ENCODE data around the gene ARID5B. TPM values are rescaled to one million over a fixed set of nuclear protein-coding genes. Genes with fewer than 3 reads are reported as not detected.
"Not testable (repeated sequence)": the region's sequence is repeated elsewhere in the genome, so short reads cannot be mapped to it uniquely, and the experiment has no call there.

The ARID5B gene
- total RNA-seq, 1 donor from 2014 or later = 1.1 TPM

- Mint-ChIP-seq H3K36me3 (ENCODE audit: unreplicated experiment) (peaks cover 8% of the 10 kb centered on the region), H3K9me3 (ENCODE audit: unreplicated experiment) (peaks cover 2% of the 10 kb centered on the region), H3K27ac (ENCODE audit: unreplicated experiment) (no peak overlapping the region), H3K4me3 (ENCODE audit: unreplicated experiment) (no peak overlapping the region), H3K27me3 (ENCODE audit: unreplicated experiment) (peaks cover 3% of the 10 kb centered on the region), H3K4me1 (ENCODE audit: low read depth, unreplicated experiment) (peaks cover 3% of the 10 kb centered on the region)
- TF ChIP-seq, protein P1, sequence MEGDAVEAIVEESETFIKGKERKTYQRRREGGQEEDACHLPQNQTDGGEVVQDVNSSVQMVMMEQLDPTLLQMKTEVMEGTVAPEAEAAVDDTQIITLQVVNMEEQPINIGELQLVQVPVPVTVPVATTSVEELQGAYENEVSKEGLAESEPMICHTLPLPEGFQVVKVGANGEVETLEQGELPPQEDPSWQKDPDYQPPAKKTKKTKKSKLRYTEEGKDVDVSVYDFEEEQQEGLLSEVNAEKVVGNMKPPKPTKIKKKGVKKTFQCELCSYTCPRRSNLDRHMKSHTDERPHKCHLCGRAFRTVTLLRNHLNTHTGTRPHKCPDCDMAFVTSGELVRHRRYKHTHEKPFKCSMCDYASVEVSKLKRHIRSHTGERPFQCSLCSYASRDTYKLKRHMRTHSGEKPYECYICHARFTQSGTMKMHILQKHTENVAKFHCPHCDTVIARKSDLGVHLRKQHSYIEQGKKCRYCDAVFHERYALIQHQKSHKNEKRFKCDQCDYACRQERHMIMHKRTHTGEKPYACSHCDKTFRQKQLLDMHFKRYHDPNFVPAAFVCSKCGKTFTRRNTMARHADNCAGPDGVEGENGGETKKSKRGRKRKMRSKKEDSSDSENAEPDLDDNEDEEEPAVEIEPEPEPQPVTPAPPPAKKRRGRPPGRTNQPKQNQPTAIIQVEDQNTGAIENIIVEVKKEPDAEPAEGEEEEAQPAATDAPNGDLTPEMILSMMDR (IDR thresholded peaks at IDR 0.05; ENCODE audit: partially characterized antibody, unreplicated experiment) = no peak
- DNase-seq = no peak
Observed at GRCh38 chr10:62025134-62025794, 123.8 kb downstream of the ARID5B start.

- Mint-ChIP-seq H3K36me3 (ENCODE audit: unreplicated experiment) (peaks cover 8% of the 10 kb centered on the region), H3K9me3 (ENCODE audit: unreplicated experiment) (peaks cover 2% of the 10 kb centered on the region), H3K27me3 (ENCODE audit: unreplicated experiment) (peaks cover 3% of the 10 kb centered on the region), H3K4me3 (ENCODE audit: unreplicated experiment) (no peak overlapping the region), H3K4me1 (ENCODE audit: low read depth, unreplicated experiment) (peaks cover 3% of the 10 kb centered on the region), H3K27ac (ENCODE audit: unreplicated experiment) (no peak overlapping the region)
- TF ChIP-seq, protein P1 (IDR thresholded peaks at IDR 0.05; ENCODE audit: partially characterized antibody, unreplicated experiment) = no peak
- DNase-seq = no peak
Observed at GRCh38 chr10:62025901-62026879, 124.7 kb downstream of the ARID5B start.

GRCh38 chr10:62027841-62028501 lies 126.5 kb downstream of the ARID5B start:
- TF ChIP-seq, protein P1 (IDR thresholded peaks at IDR 0.05; ENCODE audit: partially characterized antibody, unreplicated experiment) = no peak
- Mint-ChIP-seq H3K27ac (ENCODE audit: unreplicated experiment) (no peak overlapping the region), H3K4me3 (ENCODE audit: unreplicated experiment) (no peak overlapping the region), H3K4me1 (ENCODE audit: low read depth, unreplicated experiment) (no peaks in the 10 kb centered on the region), H3K36me3 (ENCODE audit: unreplicated experiment) (peaks cover 8% of the 10 kb centered on the region), H3K27me3 (ENCODE audit: unreplicated experiment) (peaks cover 3% of the 10 kb centered on the region), H3K9me3 (ENCODE audit: unreplicated experiment) (no peaks in the 10 kb centered on the region)
- DNase-seq = no peak

GRCh38 chr10:62028502-62028842 lies 127.0 kb downstream of the ARID5B start:
- H3K9me3 Mint-ChIP-seq (ENCODE audit: unreplicated experiment); H3K27me3 Mint-ChIP-seq (ENCODE audit: unreplicated experiment); H3K27ac Mint-ChIP-seq (ENCODE audit: unreplicated experiment); DNase-seq; H3K36me3 Mint-ChIP-seq (ENCODE audit: unreplicated experiment); H3K4me3 Mint-ChIP-seq (ENCODE audit: unreplicated experiment); H3K4me1 Mint-ChIP-seq (ENCODE audit: low read depth, unreplicated experiment): not testable (repeated sequence)

DNA sequence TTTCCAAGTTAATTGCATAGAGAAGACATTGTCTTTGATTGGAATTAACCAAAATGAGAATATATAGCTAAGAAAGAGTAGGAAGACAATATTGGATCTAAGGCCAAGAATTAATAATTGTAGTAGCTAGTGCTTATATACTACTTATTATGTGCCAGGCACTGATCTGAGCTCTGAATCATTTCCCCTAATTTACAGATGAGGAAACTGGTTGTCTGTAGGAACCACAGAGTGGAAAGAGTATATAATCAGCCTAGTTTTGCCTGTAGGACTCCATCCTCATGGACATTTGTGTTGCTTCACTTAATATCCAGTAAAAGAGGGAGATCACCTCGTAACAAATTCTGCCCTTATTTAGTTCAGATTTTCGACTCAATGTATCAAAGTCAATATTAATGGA lies 127.9 kb downstream of the ARID5B start:
- Mint-ChIP-seq H3K4me1 (ENCODE audit: low read depth, unreplicated experiment) (no peaks in the 10 kb centered on the region), H3K4me3 (ENCODE audit: unreplicated experiment) (no peak overlapping the region), H3K36me3 (ENCODE audit: unreplicated experiment) (peaks cover 4% of the 10 kb centered on the region), H3K27me3 (ENCODE audit: unreplicated experiment) (peaks cover 3% of the 10 kb centered on the region), H3K9me3 (ENCODE audit: unreplicated experiment) (no peaks in the 10 kb centered on the region), H3K27ac (ENCODE audit: unreplicated experiment) (no peak overlapping the region)
- TF ChIP-seq, protein P1 (IDR thresholded peaks at IDR 0.05; ENCODE audit: partially characterized antibody, unreplicated experiment) = no peak
- DNase-seq = no peak

Data from glutamatergic neuron (in vitro differentiated cells).